Osteocyte (in vitro differentiated cells): ENCODE measurements around the gene SIKE1. TPM values are rescaled to one million over a fixed set of nuclear protein-coding genes. Genes with fewer than 3 reads are reported as not detected.

Experiments
- DNase-seq: peaks from one replicate; pipeline ENCODE4 v3.0.0; 2021; ENCODE audit warnings: mixed read lengths; ENCODE audit not compliant: unreplicated experiment; ENCODE audit errors: extremely low spot score
- H3K27ac Mint-ChIP-seq: one replicate; pipeline ENCODE4 v1.8.0; 2021; ENCODE audit warnings: mild to moderate bottlenecking, mixed read lengths; ENCODE audit not compliant: unreplicated experiment
- H3K27me3 Mint-ChIP-seq: one replicate; pipeline ENCODE4 v1.8.0; 2021; ENCODE audit warnings: mixed read lengths; ENCODE audit not compliant: unreplicated experiment
- H3K36me3 Mint-ChIP-seq: one replicate; pipeline ENCODE4 v1.8.0; 2021; ENCODE audit warnings: mixed read lengths; ENCODE audit not compliant: unreplicated experiment
- H3K4me1 Mint-ChIP-seq: one replicate; pipeline ENCODE4 v1.8.0; 2021; ENCODE audit warnings: mixed read lengths; ENCODE audit not compliant: unreplicated experiment
- H3K4me3 Mint-ChIP-seq: one replicate; pipeline ENCODE4 v1.8.0; 2021; ENCODE audit warnings: mild to moderate bottlenecking, moderate library complexity, mixed read lengths; ENCODE audit not compliant: unreplicated experiment
- H3K9me3 Mint-ChIP-seq: one replicate; pipeline ENCODE4 v1.8.0; 2021; ENCODE audit warnings: mixed read lengths; ENCODE audit not compliant: unreplicated experiment
- total RNA-seq: library from RNA; stranded (reverse); gene quantifications from 2 replicates; pipeline ENCODE4 v1.2.1, GENCODE V29; 2021
- TF ChIP-seq, protein P1 (sequence below): fragments of 200-600 bp; sonication (generic); IDR thresholded peaks from 2 replicates; pipeline ENCODE4 v1.5.0; 2021; ENCODE audit warnings: antibody characterized with exemption, mild to moderate bottlenecking, moderate library complexity

The SIKE1 gene
- total RNA-seq, 1 donor from 2014 or later: 60.4 TPM

DNA sequence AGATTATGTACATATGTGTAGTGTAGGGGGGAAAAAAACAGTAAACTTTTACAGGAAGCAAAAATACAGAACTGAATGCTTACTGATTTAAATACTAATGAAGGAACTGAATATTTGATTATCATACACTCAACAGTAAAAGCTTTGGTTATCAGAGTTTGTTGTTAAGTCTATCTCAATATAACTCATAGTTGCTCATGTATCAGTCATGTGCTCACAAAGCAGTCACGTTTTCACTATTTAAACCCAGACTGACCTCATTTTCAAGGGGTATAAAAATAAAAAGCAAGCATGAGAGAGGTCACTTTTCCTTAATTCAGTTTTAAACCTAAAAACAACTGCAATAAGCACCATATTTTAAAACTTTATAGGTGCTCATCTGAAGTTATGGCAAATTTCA is 57.0 kb downstream of the SIKE1 start:
- H3K36me3 Mint-ChIP-seq: peaks cover 75% of the 10 kb centered on the region
- no peak overlapping the region for H3K4me3 Mint-ChIP-seq
- H3K27me3 Mint-ChIP-seq: no peaks in the 10 kb centered on the region
- TF ChIP-seq, protein P1, sequence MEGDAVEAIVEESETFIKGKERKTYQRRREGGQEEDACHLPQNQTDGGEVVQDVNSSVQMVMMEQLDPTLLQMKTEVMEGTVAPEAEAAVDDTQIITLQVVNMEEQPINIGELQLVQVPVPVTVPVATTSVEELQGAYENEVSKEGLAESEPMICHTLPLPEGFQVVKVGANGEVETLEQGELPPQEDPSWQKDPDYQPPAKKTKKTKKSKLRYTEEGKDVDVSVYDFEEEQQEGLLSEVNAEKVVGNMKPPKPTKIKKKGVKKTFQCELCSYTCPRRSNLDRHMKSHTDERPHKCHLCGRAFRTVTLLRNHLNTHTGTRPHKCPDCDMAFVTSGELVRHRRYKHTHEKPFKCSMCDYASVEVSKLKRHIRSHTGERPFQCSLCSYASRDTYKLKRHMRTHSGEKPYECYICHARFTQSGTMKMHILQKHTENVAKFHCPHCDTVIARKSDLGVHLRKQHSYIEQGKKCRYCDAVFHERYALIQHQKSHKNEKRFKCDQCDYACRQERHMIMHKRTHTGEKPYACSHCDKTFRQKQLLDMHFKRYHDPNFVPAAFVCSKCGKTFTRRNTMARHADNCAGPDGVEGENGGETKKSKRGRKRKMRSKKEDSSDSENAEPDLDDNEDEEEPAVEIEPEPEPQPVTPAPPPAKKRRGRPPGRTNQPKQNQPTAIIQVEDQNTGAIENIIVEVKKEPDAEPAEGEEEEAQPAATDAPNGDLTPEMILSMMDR: no peak
- no peak for DNase-seq
- H3K9me3 Mint-ChIP-seq: no peaks in the 10 kb centered on the region
- H3K27ac Mint-ChIP-seq: no peak overlapping the region
- no peaks in the 10 kb centered on the region for H3K4me1 Mint-ChIP-seq

DNA sequence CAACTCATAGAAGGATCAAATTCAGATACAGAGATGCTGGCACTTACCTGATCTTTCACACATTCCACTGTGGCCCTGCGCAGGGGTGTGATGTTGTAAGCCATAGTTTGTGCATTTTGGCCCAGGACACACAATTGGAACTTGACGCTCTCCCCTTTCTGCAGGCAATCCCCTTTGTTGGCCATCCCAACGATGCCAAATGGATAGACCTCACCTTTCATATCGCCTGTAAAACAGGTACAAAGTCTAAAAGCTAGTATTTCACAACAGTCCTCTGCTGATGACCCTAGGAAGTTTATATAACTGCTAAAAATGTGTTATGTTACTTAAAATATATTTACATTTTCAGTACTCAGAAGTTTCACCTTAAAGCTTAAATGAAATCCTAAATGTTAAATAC is 60.0 kb downstream of the SIKE1 start:
- Mint-ChIP-seq H3K9me3 (no peaks in the 10 kb centered on the region), H3K27me3 (no peaks in the 10 kb centered on the region), H3K4me1 (peaks cover 13% of the 10 kb centered on the region), H3K27ac (no peak overlapping the region), H3K36me3 (peaks cover 52% of the 10 kb centered on the region), H3K4me3 (no peak overlapping the region)
- TF ChIP-seq, protein P1: no peak
- no peak for DNase-seq

Other genes starting within 250 kb of the SIKE1 start
- 36.5 and 39.3 TPM in 2 replicates for gene BCAS2, start 199.1 kb downstream of the SIKE1 start, total RNA-seq
- 1.6 and 2.1 TPM in 2 replicates for gene DENND2C, start 110.6 kb downstream of the SIKE1 start, total RNA-seq
- not detected in 2 replicates for gene AMPD1, start 85.1 kb downstream of the SIKE1 start, total RNA-seq
- gene NRAS, start 63.9 kb downstream of the SIKE1 start, total RNA-seq: 35.9 TPM in 2 replicates
- 499 and 516 TPM in 2 replicates for gene CSDE1, start 22.7 kb downstream of the SIKE1 start, total RNA-seq
- not detected in 2 replicates for gene SYCP1, start 74.2 kb upstream of the SIKE1 start, total RNA-seq
- gene TSHB, start 249.1 kb upstream of the SIKE1 start, total RNA-seq: not detected in 2 replicates